Upper lobe of left lung (tissue), 4 donors: ENCODE data around the gene HAP1.

Experiments
- CTCF ChIP-seq, 6 experiments: fragments of 450-650 bp in 4 of 6; fragments of 200-600 bp in 2 of 6; sonication (generic) in 2 of 6; IDR thresholded peaks; one replicate each; pipeline ENCODE4 v1.5.1; 2016 to 2019; ENCODE audit warnings: antibody characterized with exemption in 6 of 6
- EP300 ChIP-seq, 4 donors: sonication (generic); formaldehyde crosslinking; IDR thresholded peaks; one replicate each; pipeline ENCODE4 v1.5.1; 2017; ENCODE audit warnings: antibody characterized with exemption in 4 of 4, control low read depth in 2 of 4
- POLR2AphosphoS5 ChIP-seq, 2 donors: sonication (generic); formaldehyde crosslinking; IDR thresholded peaks; one replicate each; pipeline ENCODE4 v1.5.1; 2017; ENCODE audit warnings: antibody characterized with exemption in 2 of 2

GRCh38 chr17:41767324-41768042 lies 33.0 kb upstream of the HAP1 start:
- TF ChIP-seq POLR2AphosphoS5 (IDR thresholded peaks at IDR 0.05) (no peak), EP300 (IDR thresholded peaks at IDR 0.05) (no peak), CTCF (IDR thresholded peaks at IDR 0.05) (no peak)
